Fibroblast of lung (primary cell): ENCODE measurements around the gene TC2N.

ENCODE experiments used
- EZH2 ChIP-seq: IDR thresholded peaks from 2 replicates; pipeline ENCODE4 v1.5.1; 2012; ENCODE audit warnings: low read length, control low read depth, mild to moderate bottlenecking; ENCODE audit errors: missing control alignments
- TF ChIP-seq, protein P1 (sequence below), 2 donors: IDR thresholded peaks in 1 of 2; conservative IDR thresholded peaks in 1 of 2; 1 replicate in 1 of 2; 2 replicates in 1 of 2; pipeline ENCODE4 v1.5.1; 2011 to 2012; ENCODE audit warnings: low read length in 2 of 2, control low read depth in 1 of 2, inconsistent platforms in 1 of 2, low read depth in 1 of 2, mild to moderate bottlenecking in 1 of 2

- TF ChIP-seq, protein P1, sequence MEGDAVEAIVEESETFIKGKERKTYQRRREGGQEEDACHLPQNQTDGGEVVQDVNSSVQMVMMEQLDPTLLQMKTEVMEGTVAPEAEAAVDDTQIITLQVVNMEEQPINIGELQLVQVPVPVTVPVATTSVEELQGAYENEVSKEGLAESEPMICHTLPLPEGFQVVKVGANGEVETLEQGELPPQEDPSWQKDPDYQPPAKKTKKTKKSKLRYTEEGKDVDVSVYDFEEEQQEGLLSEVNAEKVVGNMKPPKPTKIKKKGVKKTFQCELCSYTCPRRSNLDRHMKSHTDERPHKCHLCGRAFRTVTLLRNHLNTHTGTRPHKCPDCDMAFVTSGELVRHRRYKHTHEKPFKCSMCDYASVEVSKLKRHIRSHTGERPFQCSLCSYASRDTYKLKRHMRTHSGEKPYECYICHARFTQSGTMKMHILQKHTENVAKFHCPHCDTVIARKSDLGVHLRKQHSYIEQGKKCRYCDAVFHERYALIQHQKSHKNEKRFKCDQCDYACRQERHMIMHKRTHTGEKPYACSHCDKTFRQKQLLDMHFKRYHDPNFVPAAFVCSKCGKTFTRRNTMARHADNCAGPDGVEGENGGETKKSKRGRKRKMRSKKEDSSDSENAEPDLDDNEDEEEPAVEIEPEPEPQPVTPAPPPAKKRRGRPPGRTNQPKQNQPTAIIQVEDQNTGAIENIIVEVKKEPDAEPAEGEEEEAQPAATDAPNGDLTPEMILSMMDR (conservative IDR thresholded peaks at IDR 0.05 in 1 of 2, IDR thresholded peaks at IDR 0.05 in 1 of 2; ENCODE audit: low read depth in 1 of 2, low read length in 2 of 2): no peak
- TF ChIP-seq EZH2: no peak
Observed at GRCh38 chr14:91883753-91884152, 16.4 kb upstream of the TC2N start.
